Skeletal muscle cell (primary cell): ENCODE data around the gene ABLIM3.

Source experiments
- DNase-seq: peaks from one replicate; pipeline ENCODE4 v3.0.0-alpha.2; 2010; ENCODE audit warnings: low read depth
- H3K4me3 ChIP-seq: 2 replicates; pipeline ENCODE4 v1.5.1; 2011; ENCODE audit warnings: low read depth, mild to moderate bottlenecking, control low read depth, low read length, moderate library complexity

The ABLIM3 gene

GRCh38 chr5:149235841-149236240 is 94.5 kb downstream of the ABLIM3 start:
- no peak for DNase-seq
- no peak overlapping the region for H3K4me3 ChIP-seq

GRCh38 chr5:149237662-149238061 is 96.4 kb downstream of the ABLIM3 start:
- H3K4me3 ChIP-seq: no peak overlapping the region
- DNase-seq: no peak

- DNase-seq: no peak
- H3K4me3 ChIP-seq: no peak overlapping the region
Observed at GRCh38 chr5:149238540-149238939, 97.2 kb downstream of the ABLIM3 start.

- DNase-seq: no peak
- no peak overlapping the region for H3K4me3 ChIP-seq
Observed at GRCh38 chr5:149239917-149240316, 98.6 kb downstream of the ABLIM3 start.

- H3K4me3 ChIP-seq: no peak overlapping the region
- DNase-seq: no peak
Observed at GRCh38 chr5:149240354-149240998, 99.2 kb downstream of the ABLIM3 start.

- DNase-seq: no peak
- no peak overlapping the region for H3K4me3 ChIP-seq
Observed at GRCh38 chr5:149242339-149242738, 101.0 kb downstream of the ABLIM3 start.

- no peak overlapping the region for H3K4me3 ChIP-seq
- no peak for DNase-seq
Observed at GRCh38 chr5:149246906-149247305, 105.6 kb downstream of the ABLIM3 start.

GRCh38 chr5:149247726-149248125 is 106.4 kb downstream of the ABLIM3 start:
- H3K4me3 ChIP-seq: no peak overlapping the region
- no peak for DNase-seq

- H3K4me3 ChIP-seq: no peak overlapping the region
- DNase-seq: no peak
Observed at GRCh38 chr5:149251546-149251945, 110.3 kb downstream of the ABLIM3 start.

GRCh38 chr5:149254506-149254905 is 113.2 kb downstream of the ABLIM3 start:
- no peak overlapping the region for H3K4me3 ChIP-seq
- DNase-seq: no peak

GRCh38 chr5:149256451-149256850 is 115.2 kb downstream of the ABLIM3 start:
- DNase-seq: no peak

GRCh38 chr5:149257131-149257530 is 115.8 kb downstream of the ABLIM3 start:
- H3K4me3 ChIP-seq: no peak overlapping the region
- DNase-seq: no peak

More at GRCh38 chr5:149256451-149256850, 115.2 kb downstream of the ABLIM3 start:
- H3K4me3 ChIP-seq: no peak overlapping the region

- DNase-seq: no peak
- H3K4me3 ChIP-seq: no peak overlapping the region
Observed at GRCh38 chr5:149257889-149258705, 116.8 kb downstream of the ABLIM3 start.

GRCh38 chr5:149260761-149261160 is 119.5 kb downstream of the ABLIM3 start:
- no peak overlapping the region for H3K4me3 ChIP-seq
- DNase-seq: no peak

- H3K4me3 ChIP-seq: no peak overlapping the region
- DNase-seq: no peak
Observed at GRCh38 chr5:149261246-149261645, 120.0 kb downstream of the ABLIM3 start.

- no peak for DNase-seq
- no peak overlapping the region for H3K4me3 ChIP-seq
Observed at GRCh38 chr5:149262315-149262714, 121.0 kb downstream of the ABLIM3 start.

GRCh38 chr5:149264439-149265067 is 123.3 kb downstream of the ABLIM3 start:
- DNase-seq: no peak
- no peak overlapping the region for H3K4me3 ChIP-seq

- DNase-seq: no peak
- H3K4me3 ChIP-seq: no peak overlapping the region
Observed at GRCh38 chr5:149265068-149265465, 123.8 kb downstream of the ABLIM3 start.

GRCh38 chr5:149265597-149265996 is 124.3 kb downstream of the ABLIM3 start:
- no peak overlapping the region for H3K4me3 ChIP-seq
- DNase-seq: no peak

- H3K4me3 ChIP-seq: no peak overlapping the region
- DNase-seq: no peak
Observed at GRCh38 chr5:149267241-149267973, 126.1 kb downstream of the ABLIM3 start.
